OCI-LY7 (cell line): Measurements from ENCODE around the gene MACROH2A1. TPM values are rescaled to one million over a fixed set of nuclear protein-coding genes. Genes with fewer than 3 reads are reported as not detected.

Experiments used
- BruUV-seq: library from RNA; stranded (reverse); fragments of 400-500 nt; replicated peaks from 2 replicates; lab custom pipeline; 2021; lab: Mats Ljungman, UMichigan
- CTCF ChIA-PET: fragments of 300-600 bp; sonication (Branson Sonifier 250); formaldehyde crosslinking; loops from one replicate; lab custom pipeline; 2022; ENCODE audit warnings: antibody characterized with exemption; ENCODE audit not compliant: unreplicated experiment; lab: Charles Lee
- POLR2A ChIA-PET: fragments of 300-600 bp; sonication (Branson Sonifier 250); formaldehyde crosslinking; loops from one replicate; lab custom pipeline; 2022; ENCODE audit warnings: antibody characterized with exemption; lab: Charles Lee
- DNase-seq: peaks from one replicate; pipeline ENCODE4 v3.0.0-alpha.2; 2015; ENCODE audit warnings: low spot score
- H2AFZ ChIP-seq: fragments of 200-600 bp; sonication (generic), shearing (Covaris generic); 2 replicates; pipeline ENCODE4 v1.6.1; 2014; ENCODE audit warnings: mild to moderate bottlenecking, antibody characterized with exemption, low read length, moderate library complexity
- H3K27ac ChIP-seq: fragments of 200-600 bp; sonication (generic); 2 replicates; pipeline ENCODE4 v1.5.1; 2014; ENCODE audit warnings: mixed run types, low read depth, mild to moderate bottlenecking, moderate library complexity, low read length, inconsistent platforms; ENCODE audit not compliant: poor library complexity, severe bottlenecking
- H3K36me3 ChIP-seq: fragments of 200-600 bp; sonication (generic); 2 replicates; pipeline ENCODE4 v1.6.1; 2014; ENCODE audit warnings: mild to moderate bottlenecking, antibody characterized with exemption, low read length, moderate library complexity, mixed read lengths; ENCODE audit not compliant: insufficient read depth
- H3K4me1 ChIP-seq: fragments of 200-600 bp; sonication (generic); 2 replicates; pipeline ENCODE4 v1.5.1; 2014; ENCODE audit warnings: mild to moderate bottlenecking, low read length; ENCODE audit not compliant: insufficient read depth, poor library complexity, severe bottlenecking
- H3K4me2 ChIP-seq: fragments of 200-600 bp; sonication (generic); 2 replicates; pipeline ENCODE4 v1.6.1; 2014; ENCODE audit warnings: mild to moderate bottlenecking, low read length
- H3K4me3 ChIP-seq: fragments of 200-600 bp; sonication (generic); 2 replicates; pipeline ENCODE4 v1.5.1; 2014; ENCODE audit warnings: mild to moderate bottlenecking, low read depth, low read length; ENCODE audit not compliant: poor library complexity, severe bottlenecking
- H3K79me2 ChIP-seq: fragments of 200-600 bp; sonication (generic); 2 replicates; pipeline ENCODE4 v1.6.1; 2016; ENCODE audit warnings: low read depth, mild to moderate bottlenecking, low read length, moderate library complexity, mixed read lengths; ENCODE audit not compliant: insufficient read depth
- H3K9me2 ChIP-seq: fragments of 200-600 bp; sonication (generic); 2 replicates; pipeline ENCODE4 v1.6.1; 2016; ENCODE audit warnings: mild to moderate bottlenecking, low read length, mixed read lengths; ENCODE audit not compliant: insufficient read depth
- H3K9me3 ChIP-seq: fragments of 200-600 bp; sonication (generic); 2 replicates; pipeline ENCODE4 v1.6.1; 2014; ENCODE audit warnings: mild to moderate bottlenecking, mixed run types, low read length, mixed read lengths
- H4K20me1 ChIP-seq: fragments of 200-600 bp; sonication (generic); 2 replicates; pipeline ENCODE4 v1.6.1; 2014; ENCODE audit warnings: mild to moderate bottlenecking, antibody characterized with exemption, low read length, moderate library complexity, mixed read lengths; ENCODE audit not compliant: insufficient read depth
- CTCF ChIP-seq: fragments of 200-600 bp; sonication (generic); conservative IDR thresholded peaks from 2 replicates; pipeline ENCODE4 v1.5.1; 2014; ENCODE audit warnings: mild to moderate bottlenecking, antibody characterized with exemption, low read length, moderate library complexity, mixed read lengths
- EZH2phosphoT487 ChIP-seq: fragments of 200-600 bp; sonication (generic); IDR thresholded peaks from 2 replicates; pipeline ENCODE4 v1.6.1; 2018; ENCODE audit warnings: low read depth, borderline replicate concordance, mild to moderate bottlenecking, mixed run types, antibody characterized with exemption, low read length, moderate library complexity, mixed read lengths
- intact Hi-C: fragments of 100-400 bp; cut with micrococcal nuclease; formaldehyde crosslinking; loops from one replicate; pipeline ENCODE4 v1.10.0; 2022; ENCODE audit not compliant: unreplicated experiment
- total RNA-seq, 2 experiments: library from RNA; depleted of rRNA in 1 of 2; stranded (reverse); fragments of >200 nt in 1 of 2; shearing (Covaris generic) in 1 of 2; gene quantifications; 2 replicates each; pipeline ENCODE4 v1.2.3, GENCODE V29; 2014 to 2022

The MACROH2A1 gene
- total RNA-seq, 2 experiments from 2014 or later: 271 to 356 TPM

GRCh38 chr5:135447298-135447929 is 48.4 kb upstream of the MACROH2A1 start, which contains the start of gene DCANP1:
TSS of gene DCANP1 (minus strand) at chr5:135447348. CDS start at chr5:135447108, 240 bp downstream.
- Histone ChIP-seq H3K9me2 (no peaks in the 10 kb centered on the region), H2AFZ (no peak within 1 kb of the TSS), H3K4me3 (no peak within 1 kb of the TSS), H3K27ac (no peak within 1 kb of the TSS), H4K20me1 (no peaks in the 10 kb centered on the region), H3K4me1 (no peaks in the 10 kb centered on the region), H3K4me2 (no peak within 1 kb of the TSS), H3K36me3 (no peaks in the 10 kb centered on the region), H3K9me3 (no peaks in the 10 kb centered on the region), H3K79me2 (no peaks in the 10 kb centered on the region)
- ChIA-PET POLR2A (interaction anchor here (1.0 kb wide), 1 partner anchor 9 kb away, joined by 3 read pairs; no protein-coding TSS in a partner anchor), CTCF (no interaction called here)
- DNase-seq: no peak
- no TSS peak for BruUV-seq
- TF ChIP-seq CTCF: no peak
- no peak for TF ChIP-seq EZH2phosphoT487
- intact Hi-C loops: no loop called here

DNA sequence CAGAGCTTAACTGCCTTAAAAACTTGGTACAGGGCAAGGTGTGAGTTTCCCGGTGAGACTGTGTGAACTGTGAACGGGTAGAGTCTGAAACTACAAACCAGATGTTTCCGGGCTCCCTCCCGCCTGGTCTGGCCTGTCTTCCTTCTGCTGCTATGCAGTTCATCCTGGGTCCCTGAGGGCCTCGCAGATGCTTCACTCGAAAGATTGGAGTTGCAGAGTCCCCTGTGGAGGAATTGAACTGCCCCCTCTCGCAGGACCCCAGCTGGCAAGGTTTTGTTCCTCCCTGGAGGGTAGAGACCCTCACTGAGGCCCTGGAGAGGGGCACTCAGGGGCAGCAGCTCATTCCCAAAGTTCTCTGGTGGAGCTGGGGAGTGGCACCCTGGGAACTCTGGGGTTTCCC is 47.6 kb upstream of the MACROH2A1 start:
- Histone ChIP-seq H3K9me2 (no peaks in the 10 kb centered on the region), H3K4me1 (no peaks in the 10 kb centered on the region), H3K4me2 (no peak overlapping the region), H3K9me3 (no peaks in the 10 kb centered on the region), H3K36me3 (no peaks in the 10 kb centered on the region), H4K20me1 (no peaks in the 10 kb centered on the region), H3K4me3 (no peak overlapping the region), H2AFZ (no peak overlapping the region), H3K27ac (no peak overlapping the region), H3K79me2 (no peaks in the 10 kb centered on the region)
- ChIA-PET POLR2A (no interaction called here), CTCF (no interaction called here)
- no peak for TF ChIP-seq CTCF
- no peak for TF ChIP-seq EZH2phosphoT487
- no TSS peak for BruUV-seq
- intact Hi-C loops: no loop called here
- DNase-seq: no peak

- H3K27ac ChIP-seq: no peak overlapping the region
- no peaks in the 10 kb centered on the region for H3K79me2 ChIP-seq
- no TSS peak for BruUV-seq
- DNase-seq: no peak
- TF ChIP-seq EZH2phosphoT487 (no peak), CTCF (no peak)
- H2AFZ ChIP-seq: no peak overlapping the region
- ChIA-PET CTCF (no interaction called here), POLR2A (no interaction called here)
- no peaks in the 10 kb centered on the region for H3K9me3 ChIP-seq
- H3K4me2 ChIP-seq: no peak overlapping the region
- H3K4me3 ChIP-seq: no peak overlapping the region
- H3K9me2 ChIP-seq: no peaks in the 10 kb centered on the region
- intact Hi-C loops: no loop called here
- no peaks in the 10 kb centered on the region for H3K4me1 ChIP-seq
- H4K20me1 ChIP-seq: no peaks in the 10 kb centered on the region
- H3K36me3 ChIP-seq: no peaks in the 10 kb centered on the region
Observed at GRCh38 chr5:135446206-135446605, 47.2 kb upstream of the MACROH2A1 start.
